Neural progenitor cell (in vitro differentiated cells): ENCODE results near the gene TMIE. TPM values are rescaled to one million over a fixed set of nuclear protein-coding genes. Genes with fewer than 3 reads are reported as not detected.

Experiments used
- DNase-seq: peaks from one replicate; pipeline ENCODE4 v3.0.0-alpha.2; 2016; ENCODE audit warnings: low spot score
- H2AFZ ChIP-seq: fragments of 200-600 bp; sonication (generic); replicated peaks from 2 replicates; pipeline ENCODE4 v1.6.1; 2016; ENCODE audit warnings: antibody characterized with exemption
- H3F3A ChIP-seq: fragments of 200-600 bp; sonication (generic); 2 replicates; pipeline ENCODE4 v1.6.1; 2016; ENCODE audit warnings: antibody characterized with exemption, low read depth
- H3K27ac ChIP-seq: fragments of 200-600 bp; sonication (generic); 2 replicates; pipeline ENCODE4 v1.5.1; 2016; ENCODE audit warnings: mild to moderate bottlenecking
- H3K27me3 ChIP-seq: fragments of 200-600 bp; sonication (generic); 2 replicates; pipeline ENCODE4 v1.6.1; 2016; ENCODE audit warnings: mild to moderate bottlenecking, moderate library complexity
- H3K36me3 ChIP-seq: fragments of 200-600 bp; sonication (generic); 2 replicates; pipeline ENCODE4 v1.5.1; 2016
- H3K4me1 ChIP-seq: fragments of 200-600 bp; sonication (generic); 2 replicates; pipeline ENCODE4 v1.6.1; 2016; ENCODE audit warnings: mixed run types
- H3K4me2 ChIP-seq: fragments of 200-600 bp; sonication (generic); 2 replicates; pipeline ENCODE4 v1.6.1; 2016
- H3K4me3 ChIP-seq: fragments of 200-600 bp; sonication (generic); 2 replicates; pipeline ENCODE4 v1.5.1; 2016
- H3K79me2 ChIP-seq: fragments of 200-600 bp; sonication (generic); 2 replicates; pipeline ENCODE4 v1.6.1; 2016; ENCODE audit warnings: low read depth
- H3K9ac ChIP-seq: fragments of 200-600 bp; sonication (generic); 2 replicates; pipeline ENCODE4 v1.6.1; 2016
- H3K9me3 ChIP-seq: fragments of 200-600 bp; sonication (generic); 2 replicates; pipeline ENCODE4 v1.5.1; 2016; ENCODE audit warnings: low read depth
- H4K20me1 ChIP-seq: fragments of 200-600 bp; sonication (generic); 2 replicates; pipeline ENCODE4 v1.6.1; 2016; ENCODE audit warnings: low read depth
- H3K27ac Mint-ChIP-seq: 3 replicates; pipeline ENCODE4 v1.8.0; 2021; ENCODE audit warnings: mixed read lengths
- H3K27me3 Mint-ChIP-seq: 2 replicates; pipeline ENCODE4 v1.8.0; 2022; ENCODE audit warnings: low read depth, mild to moderate bottlenecking, inconsistent platforms, moderate library complexity, mixed read lengths; ENCODE audit not compliant: insufficient read depth
- H3K36me3 Mint-ChIP-seq: 3 replicates; pipeline ENCODE4 v1.8.0; 2021; ENCODE audit warnings: mixed read lengths
- H3K4me1 Mint-ChIP-seq: 3 replicates; pipeline ENCODE4 v1.8.0; 2021; ENCODE audit warnings: mixed read lengths
- H3K4me3 Mint-ChIP-seq: 3 replicates; pipeline ENCODE4 v1.8.0; 2021; ENCODE audit warnings: mild to moderate bottlenecking, moderate library complexity, mixed read lengths
- H3K9me3 Mint-ChIP-seq: 3 replicates; pipeline ENCODE4 v1.8.0; 2020; ENCODE audit warnings: mixed read lengths
- CTCF ChIP-seq: fragments of 200-600 bp; sonication (generic); IDR thresholded peaks from 2 replicates; pipeline ENCODE4 v1.5.1; 2017; ENCODE audit warnings: antibody characterized with exemption, mild to moderate bottlenecking
- EZH2 ChIP-seq: fragments of 200-600 bp; sonication (generic); IDR thresholded peaks from 2 replicates; pipeline ENCODE4 v1.6.1; 2017; ENCODE audit warnings: antibody characterized with exemption, mild to moderate bottlenecking, moderate library complexity
- EZH2phosphoT487 ChIP-seq: fragments of 200-600 bp; sonication (generic); IDR thresholded peaks from 2 replicates; pipeline ENCODE4 v1.6.1; 2017; ENCODE audit warnings: antibody characterized with exemption
- total RNA-seq: library from RNA; depleted of rRNA; stranded (reverse); fragments of >200 nt; gene quantifications from 2 replicates; pipeline ENCODE4 v1.2.3, GENCODE V29; 2015; ENCODE audit warnings: low replicate concordance

Gene TMIE
- total RNA-seq, 1 donor from 2014 or later, result not detected

- Histone ChIP-seq H4K20me1 (no peaks in the 10 kb centered on the region), H2AFZ (no peak overlapping the region), H3K9ac (no peak overlapping the region), H3K79me2 (no peaks in the 10 kb centered on the region), H3K4me3 (no peak overlapping the region), H3K9me3 (no peaks in the 10 kb centered on the region), H3K4me1 (no peaks in the 10 kb centered on the region), H3K36me3 (no peaks in the 10 kb centered on the region), H3F3A (no peaks in the 10 kb centered on the region), H3K4me2 (no peak overlapping the region), H3K27ac (no peak overlapping the region), H3K27me3 (no peaks in the 10 kb centered on the region)
- Mint-ChIP-seq H3K36me3 (no peaks in the 10 kb centered on the region), H3K4me3 (no peak overlapping the region), H3K27me3 (peaks cover 5% of the 10 kb centered on the region), H3K9me3 (no peaks in the 10 kb centered on the region), H3K27ac (no peak overlapping the region), H3K4me1 (peaks cover 17% of the 10 kb centered on the region)
- no peak for TF ChIP-seq EZH2phosphoT487
- TF ChIP-seq CTCF, result no peak
- TF ChIP-seq EZH2, result no peak
- no peak for DNase-seq
Measured at GRCh38 chr3:46675426-46675825, 25.8 kb upstream of the TMIE start.

DNA sequence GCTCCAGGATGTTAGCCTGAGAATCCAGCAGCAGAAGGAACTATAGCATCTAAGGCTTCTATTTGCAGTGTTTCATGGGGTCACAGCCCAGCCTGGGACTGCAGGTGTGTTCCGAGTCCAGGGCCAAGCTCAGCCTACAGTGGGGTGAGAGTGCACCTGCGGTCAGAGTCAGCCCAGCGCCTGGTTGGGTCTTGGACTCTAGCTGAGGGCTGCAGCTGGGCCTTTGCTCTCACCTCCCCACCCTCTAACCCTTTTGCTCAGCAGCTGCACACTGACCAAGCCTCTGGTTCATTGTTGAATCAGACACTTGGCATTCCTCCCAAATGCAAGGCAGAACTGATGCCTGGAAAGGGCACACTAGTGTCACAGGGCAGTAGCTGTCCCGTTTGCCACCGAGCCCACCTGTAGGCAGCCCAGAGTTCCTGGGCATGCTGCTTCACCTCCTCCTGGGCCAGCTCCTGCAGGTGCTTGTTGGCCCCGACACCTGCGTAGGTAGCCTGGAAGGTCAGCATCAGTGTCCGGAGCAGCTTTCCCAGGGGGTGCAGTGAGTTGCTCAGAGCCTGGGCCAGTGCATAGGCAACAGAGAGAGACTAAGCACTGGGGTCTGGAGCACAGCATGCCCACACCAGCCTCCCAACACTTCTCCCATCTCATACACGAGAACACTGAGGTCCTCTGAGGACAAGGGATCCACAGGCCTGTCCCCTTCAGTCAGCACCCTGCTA lies 25.2 kb upstream of the TMIE start:
- Histone ChIP-seq H4K20me1 (no peaks in the 10 kb centered on the region), H3K4me1 (no peaks in the 10 kb centered on the region), H3K27me3 (no peaks in the 10 kb centered on the region), H3K79me2 (no peaks in the 10 kb centered on the region), H3K4me2 (no peak overlapping the region), H3K36me3 (no peaks in the 10 kb centered on the region), H3K4me3 (no peak overlapping the region), H3K9me3 (no peaks in the 10 kb centered on the region), H2AFZ (no peak overlapping the region), H3K9ac (no peak overlapping the region), H3F3A (no peaks in the 10 kb centered on the region), H3K27ac (no peak overlapping the region)
- Mint-ChIP-seq H3K9me3 (no peaks in the 10 kb centered on the region), H3K27me3 (peaks cover 5% of the 10 kb centered on the region), H3K4me1 (peaks cover 23% of the 10 kb centered on the region), H3K4me3 (no peak overlapping the region), H3K27ac (no peak overlapping the region), H3K36me3 (no peaks in the 10 kb centered on the region)
- no peak for DNase-seq
- TF ChIP-seq EZH2phosphoT487 (no peak), EZH2 (no peak), CTCF (no peak)

DNA sequence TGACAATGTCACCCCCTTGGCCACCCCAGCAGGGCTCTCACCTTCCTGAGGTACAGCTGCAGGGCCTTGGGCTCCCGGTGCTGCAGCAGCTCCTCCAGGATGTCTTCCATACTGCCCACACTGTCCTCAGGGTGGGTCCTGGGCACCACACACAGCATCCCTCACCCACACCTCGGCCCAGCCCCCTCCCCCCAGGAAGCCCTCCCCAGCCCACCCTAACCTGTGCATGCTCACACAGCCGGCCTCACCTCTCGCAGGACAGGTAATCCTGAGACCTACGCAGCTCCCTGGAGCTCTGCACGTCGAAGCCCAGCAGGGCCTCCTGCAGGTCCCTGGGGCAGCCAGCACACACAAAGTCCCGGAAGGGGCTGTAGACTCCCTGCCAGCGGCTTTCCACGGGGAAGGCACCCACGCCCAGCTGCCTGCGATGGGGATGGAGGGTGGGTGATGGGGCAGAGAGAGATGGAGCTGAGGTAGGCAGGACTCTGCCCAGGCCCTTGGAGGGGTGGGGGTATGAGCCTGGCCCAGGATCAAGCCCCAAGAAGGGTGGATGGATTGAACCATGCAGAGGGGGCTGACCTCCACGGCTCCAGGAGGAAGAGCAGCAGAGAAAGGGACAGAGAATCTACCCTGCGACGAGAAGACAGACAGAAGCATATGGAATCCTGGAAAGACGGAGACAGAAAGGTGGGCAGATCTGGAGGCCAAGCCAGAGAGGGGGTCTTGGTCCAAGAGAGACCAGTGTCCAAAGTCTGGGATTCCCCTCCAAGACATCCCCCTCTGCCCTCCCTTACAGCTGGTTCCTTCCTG lies 24.4 kb upstream of the TMIE start:
- no peaks in the 10 kb centered on the region for H3F3A ChIP-seq
- DNase-seq, result no peak
- no peak overlapping the region for H3K4me3 ChIP-seq
- no peak overlapping the region for H2AFZ ChIP-seq
- no peaks in the 10 kb centered on the region for H3K36me3 ChIP-seq
- TF ChIP-seq CTCF, result no peak
- TF ChIP-seq EZH2phosphoT487, result no peak
- TF ChIP-seq EZH2, result no peak
- Mint-ChIP-seq H3K27me3 (peaks cover 8% of the 10 kb centered on the region), H3K4me3 (no peak overlapping the region), H3K36me3 (no peaks in the 10 kb centered on the region), H3K9me3 (no peaks in the 10 kb centered on the region), H3K4me1 (peaks cover 25% of the 10 kb centered on the region), H3K27ac (no peak overlapping the region)
- no peak overlapping the region for H3K4me2 ChIP-seq
- H3K79me2 ChIP-seq, result no peaks in the 10 kb centered on the region
- no peak overlapping the region for H3K27ac ChIP-seq
- H3K9me3 ChIP-seq, result no peaks in the 10 kb centered on the region
- no peaks in the 10 kb centered on the region for H3K27me3 ChIP-seq
- H3K9ac ChIP-seq, result no peak overlapping the region
- H4K20me1 ChIP-seq, result no peaks in the 10 kb centered on the region
- no peaks in the 10 kb centered on the region for H3K4me1 ChIP-seq
